OCI-LY3 (cell line): ENCODE results near the gene PTPRD.

Experiments
- CTCF ChIP-seq: fragments of 200-600, 300-600 bp; sonication (generic); IDR thresholded peaks from 2 replicates; pipeline ENCODE4 v1.5.1; 2014; ENCODE audit warnings: antibody characterized with exemption, low read length, low read depth
- EZH2phosphoT487 ChIP-seq: fragments of 200-600 bp; shearing (Covaris generic); IDR thresholded peaks from 2 replicates; pipeline ENCODE4 v1.6.1; 2018; ENCODE audit warnings: antibody characterized with exemption, mixed run types, low read depth

GRCh38 chr9:8821910-8822666 is 1790.7 kb downstream of the PTPRD start:
- no peak for TF ChIP-seq CTCF
- no peak for TF ChIP-seq EZH2phosphoT487
